Endothelial cell of umbilical vein (primary cell): Measurements from ENCODE around the gene PGGT1B.
A peak's percentile ranks its signal among the peaks of the same experiment; 100 is the strongest.

Experiments
- EZH2 ChIP-seq: IDR thresholded peaks from 2 replicates; pipeline ENCODE4 v1.6.1; 2012; ENCODE audit warnings: borderline replicate concordance, low read depth, mild to moderate bottlenecking, moderate library complexity, low read length, inconsistent platforms; ENCODE audit not compliant: severe bottlenecking
- FOS ChIP-seq: IDR thresholded peaks from 2 replicates; pipeline ENCODE4 v1.6.1; 2011; ENCODE audit warnings: mild to moderate bottlenecking, low read length, moderate library complexity, borderline replicate concordance; ENCODE audit not compliant: insufficient read depth
- GATA2 ChIP-seq: IDR thresholded peaks from 2 replicates; pipeline ENCODE4 v1.7.0; 2011; ENCODE audit warnings: low read depth, mild to moderate bottlenecking, moderate library complexity, mixed read lengths, low read length; ENCODE audit not compliant: insufficient read length, insufficient read depth
- JUN ChIP-seq: IDR thresholded peaks from 2 replicates; pipeline ENCODE4 v1.6.1; 2011; ENCODE audit warnings: borderline replicate concordance, low read depth; ENCODE audit not compliant: insufficient read length, insufficient read depth
- MYC ChIP-seq: IDR thresholded peaks from one replicate; pipeline ENCODE4 v1.6.1; 2011; ENCODE audit warnings: mild to moderate bottlenecking, low read depth, low read length
- POLR2A ChIP-seq: IDR thresholded peaks from 2 replicates; pipeline ENCODE4 v1.6.1; 2012; ENCODE audit warnings: low read depth, mild to moderate bottlenecking, control low read depth, low read length
- POLR2AphosphoS5 ChIP-seq: IDR thresholded peaks from 2 replicates; pipeline ENCODE4 v1.6.1; 2012; ENCODE audit warnings: low read depth, mild to moderate bottlenecking, control low read depth, low read length, moderate library complexity; ENCODE audit not compliant: insufficient read depth
- TF ChIP-seq, protein P1 (sequence below), 2 donors: IDR thresholded peaks; 1 replicate in 1 of 2; 2 replicates in 1 of 2; pipeline ENCODE4 v1.5.1; 2011; ENCODE audit warnings: low read length in 2 of 2, mild to moderate bottlenecking in 2 of 2, moderate library complexity in 2 of 2, control low read depth in 1 of 2, inconsistent platforms in 1 of 2, low read depth in 1 of 2; ENCODE audit not compliant: insufficient read depth in 1 of 2; ENCODE audit errors: extremely low read depth in 1 of 2
- TF ChIP-seq, protein P2 (sequence below): IDR thresholded peaks from 2 replicates; pipeline ENCODE4 v1.6.1; 2011; ENCODE audit not compliant: insufficient read depth, insufficient read length

DNA sequence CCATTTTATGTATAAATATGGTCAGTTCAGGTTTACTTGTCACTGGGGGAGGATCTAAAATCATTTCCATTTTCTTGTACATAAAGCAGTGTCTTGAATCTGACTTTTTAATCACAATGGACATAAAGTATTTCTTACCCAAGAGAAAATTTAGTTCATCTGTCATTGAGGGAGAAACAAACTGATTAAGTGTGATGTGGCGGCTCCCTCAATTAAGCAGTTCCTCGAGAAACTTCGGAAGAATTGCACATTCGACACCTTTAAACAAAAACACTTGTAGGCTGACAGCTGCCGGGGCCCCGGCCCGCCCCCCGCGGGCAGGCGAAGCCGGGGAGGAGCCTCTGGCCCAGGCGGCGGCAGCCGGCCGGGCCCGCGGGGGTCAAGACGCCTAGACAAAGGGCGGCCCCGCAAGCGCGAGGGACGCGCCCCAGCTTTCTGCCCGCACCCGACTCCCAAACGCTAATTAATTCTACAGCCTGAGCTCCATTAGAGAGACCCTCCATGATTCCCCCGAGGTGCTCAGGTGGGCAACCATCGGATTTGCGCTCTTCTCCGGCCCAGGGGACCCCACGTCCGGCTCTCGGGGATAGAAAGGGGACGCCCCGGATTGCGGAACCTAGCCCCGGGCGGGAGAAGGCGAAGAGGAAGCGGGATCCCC is 93.7 kb downstream of the PGGT1B start:
- TF ChIP-seq, protein P1, sequence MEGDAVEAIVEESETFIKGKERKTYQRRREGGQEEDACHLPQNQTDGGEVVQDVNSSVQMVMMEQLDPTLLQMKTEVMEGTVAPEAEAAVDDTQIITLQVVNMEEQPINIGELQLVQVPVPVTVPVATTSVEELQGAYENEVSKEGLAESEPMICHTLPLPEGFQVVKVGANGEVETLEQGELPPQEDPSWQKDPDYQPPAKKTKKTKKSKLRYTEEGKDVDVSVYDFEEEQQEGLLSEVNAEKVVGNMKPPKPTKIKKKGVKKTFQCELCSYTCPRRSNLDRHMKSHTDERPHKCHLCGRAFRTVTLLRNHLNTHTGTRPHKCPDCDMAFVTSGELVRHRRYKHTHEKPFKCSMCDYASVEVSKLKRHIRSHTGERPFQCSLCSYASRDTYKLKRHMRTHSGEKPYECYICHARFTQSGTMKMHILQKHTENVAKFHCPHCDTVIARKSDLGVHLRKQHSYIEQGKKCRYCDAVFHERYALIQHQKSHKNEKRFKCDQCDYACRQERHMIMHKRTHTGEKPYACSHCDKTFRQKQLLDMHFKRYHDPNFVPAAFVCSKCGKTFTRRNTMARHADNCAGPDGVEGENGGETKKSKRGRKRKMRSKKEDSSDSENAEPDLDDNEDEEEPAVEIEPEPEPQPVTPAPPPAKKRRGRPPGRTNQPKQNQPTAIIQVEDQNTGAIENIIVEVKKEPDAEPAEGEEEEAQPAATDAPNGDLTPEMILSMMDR (IDR thresholded peaks at IDR 0.05; ENCODE audit: extremely low read depth in 1 of 2, insufficient read depth in 1 of 2, low read depth in 1 of 2, low read length in 2 of 2): no peak
- TF ChIP-seq POLR2AphosphoS5 (no peak), FOS (no peak), EZH2 (peak; percentile 80), POLR2A (no peak), MYC (no peak), GATA2 (no peak), JUN (no peak)
- TF ChIP-seq, protein P2, sequence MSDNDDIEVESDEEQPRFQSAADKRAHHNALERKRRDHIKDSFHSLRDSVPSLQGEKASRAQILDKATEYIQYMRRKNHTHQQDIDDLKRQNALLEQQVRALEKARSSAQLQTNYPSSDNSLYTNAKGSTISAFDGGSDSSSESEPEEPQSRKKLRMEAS: no peak
